Frontal cortex (tissue), 4 donors: ENCODE results near the gene KATNB1. TPM values are rescaled to one million over a fixed set of nuclear protein-coding genes. Genes with fewer than 3 reads are reported as not detected.
"Not testable (repeated sequence)": the region's sequence is repeated elsewhere in the genome, so short reads cannot be mapped to it uniquely, and the experiment has no call there.

Experiments used
- DNase-seq, 2 donors: peaks; one replicate each; pipeline ENCODE4 v3.0.0; 2012; ENCODE audit warnings: low spot score in 2 of 2
- FAIRE-seq: peaks from 2 replicates; lab custom pipeline; 2012; peaks lifted over from hg19 to GRCh38; lab: Jason Lieb, UNC
- total RNA-seq: library from RNA; depleted of rRNA; stranded (reverse); fragments of >200 nt; gene quantifications from one replicate; pipeline ENCODE4 v1.2.3, GENCODE V29; 2014
- donor health status: control.
- donor health status: control.
- donor health status: control.

Gene KATNB1
- total RNA-seq, 1 donor from 2014 or later: 34.6 TPM

DNA sequence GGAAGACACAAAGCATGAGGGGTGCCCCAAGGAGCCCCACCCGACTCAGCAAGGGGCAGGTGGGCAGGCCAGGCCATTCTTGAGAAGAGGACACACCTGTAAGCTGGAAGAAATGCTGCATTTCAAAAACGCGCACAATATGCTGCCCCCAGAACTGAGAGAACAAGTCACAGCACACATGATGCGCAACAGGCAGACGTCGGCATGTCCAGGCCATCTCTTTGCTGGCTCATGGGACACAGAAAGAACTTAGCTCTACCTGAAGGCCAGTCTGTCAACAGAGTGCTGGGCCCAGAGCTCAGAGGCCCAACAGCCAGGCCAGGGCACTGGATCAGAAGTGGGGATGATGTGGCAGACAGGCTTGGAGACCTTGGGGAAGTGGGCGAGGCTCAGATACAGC is 48.8 kb downstream of the KATNB1 start:
- FAIRE-seq: no peak
- no peak for DNase-seq

DNA sequence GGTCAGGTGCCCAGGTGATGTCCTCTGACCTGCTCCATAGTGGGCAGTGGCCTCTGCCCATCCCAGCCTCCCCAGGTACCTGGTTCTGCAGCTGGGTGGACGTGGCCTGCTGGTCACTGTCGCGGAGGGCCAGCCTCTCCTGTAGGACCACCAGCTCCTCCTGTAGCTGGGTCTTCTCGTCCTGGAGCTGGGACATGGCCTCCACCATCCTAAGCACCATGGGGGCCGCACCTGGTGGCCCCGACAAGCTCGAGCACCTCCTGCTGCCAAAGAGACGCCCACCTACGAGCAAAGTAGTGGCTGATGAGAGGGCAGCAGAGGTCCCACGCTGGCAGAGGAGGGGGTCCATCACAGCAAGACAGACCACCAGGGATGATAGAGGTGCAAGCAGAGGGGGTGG is 49.8 kb downstream of the KATNB1 start:
- no peak for FAIRE-seq
- DNase-seq: no peak

DNA sequence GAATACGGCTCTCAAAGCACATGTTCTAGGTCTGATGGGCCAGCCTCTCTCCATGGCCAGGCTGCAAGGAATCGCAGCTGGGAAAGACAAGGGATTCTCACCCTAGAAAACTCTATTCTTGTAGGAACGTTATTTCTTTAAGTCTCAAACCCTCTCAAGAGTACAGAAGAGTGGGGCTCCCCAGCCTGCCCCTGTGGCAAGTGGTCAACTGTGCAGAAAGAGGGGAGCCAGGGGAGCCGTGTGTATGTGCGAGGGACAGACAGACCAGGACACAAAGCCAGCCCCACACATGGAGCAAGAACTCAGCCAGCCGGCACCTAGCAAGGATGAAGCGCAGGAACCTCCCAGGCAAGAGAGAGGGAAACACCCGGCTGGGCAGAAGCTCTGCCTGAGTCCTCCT is 50.4 kb downstream of the KATNB1 start:
- FAIRE-seq (no peak), DNase-seq (no peak)

DNA sequence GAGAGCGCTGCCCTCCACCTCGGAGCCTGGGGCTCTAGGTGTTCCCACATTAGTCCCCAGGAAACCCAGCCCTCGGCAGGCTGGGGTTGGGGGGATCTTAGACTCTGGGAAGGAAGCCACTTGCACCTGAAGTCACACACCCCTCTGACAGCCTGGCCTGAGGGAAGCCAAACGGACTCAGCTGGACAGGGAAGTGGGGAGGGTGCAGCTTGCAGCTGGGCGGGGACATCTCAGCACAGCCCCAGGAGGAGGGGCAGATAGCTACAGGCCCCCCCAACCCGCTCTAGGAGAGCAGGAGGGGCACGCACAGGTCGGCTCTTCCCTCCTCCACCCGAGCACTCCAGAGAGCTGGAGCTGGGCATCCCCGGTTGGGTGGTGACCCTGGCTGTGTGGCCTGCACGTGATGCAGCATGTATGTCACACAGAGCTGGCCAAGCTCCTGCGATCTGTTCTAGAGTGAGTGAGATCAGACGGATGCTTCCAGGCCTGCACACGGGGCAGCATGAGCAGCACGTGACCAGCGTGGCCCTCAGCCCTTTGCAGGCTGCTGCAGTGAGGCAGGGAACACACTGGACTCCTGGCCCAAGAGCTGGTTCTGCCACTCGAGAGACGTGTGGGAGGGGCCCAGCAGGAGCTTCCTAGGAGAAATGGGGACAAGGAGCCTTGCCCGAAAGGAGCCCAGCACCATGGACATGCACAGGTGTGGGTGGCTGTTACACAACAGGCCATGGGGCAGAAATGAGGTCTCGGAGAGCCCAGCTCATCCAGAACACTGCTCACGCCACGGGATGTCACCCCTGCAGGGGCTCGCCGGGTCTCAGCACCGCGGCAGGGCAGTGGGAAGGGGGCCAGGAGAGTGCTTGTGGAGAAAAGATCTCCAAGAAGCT is 51.3 kb downstream of the KATNB1 start:
- DNase-seq: peak in 1 of 2 donors; percentile 67
- no peak for FAIRE-seq

- FAIRE-seq: no peak
- DNase-seq: no peak
These were observed 51.9 kb downstream of the KATNB1 start for GRCh38 chr16:57787519-57787905.

GRCh38 chr16:57788252-57788841 is 52.8 kb downstream of the KATNB1 start:
- no peak for FAIRE-seq
- DNase-seq: no peak

DNA sequence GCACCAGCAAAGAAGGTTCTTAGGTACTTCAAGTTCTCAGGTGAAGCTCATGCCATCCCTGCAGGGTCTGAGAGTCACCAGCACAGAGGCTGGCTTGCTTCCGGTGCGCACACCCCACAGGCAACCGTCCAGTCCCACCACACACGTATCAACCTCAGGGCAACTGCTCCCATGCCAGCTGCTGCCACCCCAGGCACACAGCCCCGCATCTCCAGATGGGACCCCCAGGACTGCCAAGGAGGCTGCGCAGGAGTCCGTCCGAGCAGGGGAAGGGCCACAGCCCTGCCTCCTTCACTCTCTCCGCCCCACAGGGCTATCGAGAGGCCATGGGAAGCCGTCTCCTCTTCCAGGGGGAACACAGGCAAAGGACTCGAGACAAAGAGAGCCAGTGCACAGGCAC is 53.4 kb downstream of the KATNB1 start:
- DNase-seq (no peak), FAIRE-seq (no peak)

DNA sequence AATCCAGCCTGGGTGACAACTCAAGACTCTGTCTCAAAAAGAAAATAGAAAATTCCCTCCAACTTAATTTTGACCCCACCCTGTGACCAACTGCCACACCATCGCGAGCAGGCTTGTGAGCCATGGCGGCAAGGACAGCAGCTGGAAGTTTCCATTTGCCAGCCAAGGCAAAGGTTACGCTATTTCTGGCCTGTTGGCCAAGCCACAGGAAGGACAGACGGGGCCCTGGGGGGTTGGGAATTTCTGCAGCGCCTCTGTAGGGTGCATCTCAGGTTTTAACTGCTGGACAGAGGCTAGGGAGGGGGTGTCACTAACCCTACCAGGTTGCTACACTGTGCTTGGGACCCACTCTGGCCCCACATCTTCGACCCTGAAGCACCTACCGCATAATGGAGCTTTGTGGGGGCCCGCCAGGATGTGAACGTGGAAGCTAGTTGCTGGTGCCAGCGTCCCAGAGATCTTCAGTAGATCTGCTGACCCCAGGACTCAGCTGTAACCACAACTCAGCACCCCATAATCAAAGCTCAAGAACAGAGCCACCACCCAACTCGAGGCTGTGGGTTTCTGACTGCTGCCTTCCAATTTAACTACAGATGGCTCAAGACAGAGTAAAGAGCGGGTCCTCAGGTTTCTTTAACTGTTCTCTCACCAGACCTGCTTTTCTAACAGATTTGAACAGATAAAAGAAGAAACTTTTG is 55.8 kb downstream of the KATNB1 start:
- FAIRE-seq (no peak), DNase-seq (no peak)

GRCh38 chr16:57791893-57792461 is 56.4 kb downstream of the KATNB1 start:
- no peak for FAIRE-seq
- DNase-seq: no peak

GRCh38 chr16:57794849-57795430 is 59.4 kb downstream of the KATNB1 start:
- DNase-seq (no peak), FAIRE-seq (no peak)

GRCh38 chr16:57795431-57795878 is 59.9 kb downstream of the KATNB1 start:
- FAIRE-seq: no peak

GRCh38 chr16:57796014-57796413 is 60.4 kb downstream of the KATNB1 start:
- not testable (repeated sequence) for DNase-seq, FAIRE-seq

More at GRCh38 chr16:57795431-57795878, 59.9 kb downstream of the KATNB1 start:
- peak; percentile 42 to 52 for DNase-seq

DNA sequence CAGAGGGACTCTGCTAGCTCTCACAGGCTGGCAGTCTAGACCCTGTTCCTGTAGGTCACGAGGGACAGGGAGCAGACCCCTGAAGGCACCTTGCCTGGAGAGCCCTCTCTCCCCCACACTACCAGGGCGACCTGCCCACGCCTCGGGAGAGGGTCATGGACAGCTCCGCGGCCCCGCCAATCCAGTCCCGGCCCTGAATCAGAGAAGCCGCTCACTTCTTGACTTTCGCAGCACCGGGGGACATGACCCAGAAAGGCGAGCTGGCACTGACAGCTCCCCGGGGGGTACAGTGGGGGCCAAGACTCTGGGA is 61.6 kb downstream of the KATNB1 start:
- DNase-seq (no peak), FAIRE-seq (no peak)

DNA sequence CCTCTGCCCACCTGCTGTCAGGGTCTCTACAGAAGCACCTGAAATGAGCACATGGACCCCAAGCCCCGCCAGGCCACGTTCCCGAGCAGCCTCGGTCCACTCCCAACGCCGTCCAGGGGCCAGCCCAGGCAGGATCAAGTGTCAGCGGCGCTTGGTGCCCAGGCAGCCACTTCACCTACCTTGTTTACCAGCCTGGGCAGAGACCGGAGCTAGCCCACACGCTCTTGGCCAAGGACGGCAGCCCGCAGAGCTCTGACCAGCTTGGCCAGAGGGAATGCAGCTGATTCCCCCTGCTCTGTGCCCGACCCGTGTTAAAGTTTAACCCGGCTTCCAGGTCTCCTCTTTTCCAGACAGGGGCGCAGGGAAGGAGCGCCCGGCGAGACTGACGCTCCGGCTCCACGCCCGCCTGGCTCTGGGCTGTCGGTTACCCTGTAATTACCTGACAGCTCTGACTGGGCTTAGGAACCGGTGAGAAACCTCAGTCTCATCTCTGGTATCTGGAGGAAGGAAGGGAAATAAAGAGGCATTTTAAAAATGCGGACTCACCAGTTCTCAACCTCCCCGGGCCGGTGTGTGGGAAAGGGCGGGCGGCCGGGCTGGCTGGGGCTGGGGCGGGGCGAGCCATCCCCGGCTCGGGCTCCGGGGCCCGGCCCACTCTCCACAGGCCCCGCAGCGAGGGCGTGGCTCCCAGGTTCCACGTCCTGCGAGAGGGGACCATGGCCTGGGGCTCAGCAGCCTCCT is 62.1 kb downstream of the KATNB1 start:
- no peak for DNase-seq
- FAIRE-seq: no peak

- no peak for FAIRE-seq
These were observed 62.8 kb downstream of the KATNB1 start for GRCh38 chr16:57798267-57798810.

GRCh38 chr16:57798953-57799599 is 63.5 kb downstream of the KATNB1 start:
- FAIRE-seq: no peak
- DNase-seq: no peak

More at GRCh38 chr16:57798267-57798810, 62.8 kb downstream of the KATNB1 start:
- DNase-seq: no peak

GRCh38 chr16:57799600-57800199 is 64.1 kb downstream of the KATNB1 start:
- FAIRE-seq (no peak), DNase-seq (no peak)
